GM12874 (cell line): ENCODE data around the gene FBXO10.

ENCODE experiments used
- TF ChIP-seq, protein P1 (sequence below): IDR thresholded peaks from 2 replicates; pipeline ENCODE4 v1.5.1; 2011; ENCODE audit warnings: low read depth, mild to moderate bottlenecking, control low read depth, low read length, moderate library complexity; ENCODE audit not compliant: insufficient read depth

FBXO10 gene, protein sequence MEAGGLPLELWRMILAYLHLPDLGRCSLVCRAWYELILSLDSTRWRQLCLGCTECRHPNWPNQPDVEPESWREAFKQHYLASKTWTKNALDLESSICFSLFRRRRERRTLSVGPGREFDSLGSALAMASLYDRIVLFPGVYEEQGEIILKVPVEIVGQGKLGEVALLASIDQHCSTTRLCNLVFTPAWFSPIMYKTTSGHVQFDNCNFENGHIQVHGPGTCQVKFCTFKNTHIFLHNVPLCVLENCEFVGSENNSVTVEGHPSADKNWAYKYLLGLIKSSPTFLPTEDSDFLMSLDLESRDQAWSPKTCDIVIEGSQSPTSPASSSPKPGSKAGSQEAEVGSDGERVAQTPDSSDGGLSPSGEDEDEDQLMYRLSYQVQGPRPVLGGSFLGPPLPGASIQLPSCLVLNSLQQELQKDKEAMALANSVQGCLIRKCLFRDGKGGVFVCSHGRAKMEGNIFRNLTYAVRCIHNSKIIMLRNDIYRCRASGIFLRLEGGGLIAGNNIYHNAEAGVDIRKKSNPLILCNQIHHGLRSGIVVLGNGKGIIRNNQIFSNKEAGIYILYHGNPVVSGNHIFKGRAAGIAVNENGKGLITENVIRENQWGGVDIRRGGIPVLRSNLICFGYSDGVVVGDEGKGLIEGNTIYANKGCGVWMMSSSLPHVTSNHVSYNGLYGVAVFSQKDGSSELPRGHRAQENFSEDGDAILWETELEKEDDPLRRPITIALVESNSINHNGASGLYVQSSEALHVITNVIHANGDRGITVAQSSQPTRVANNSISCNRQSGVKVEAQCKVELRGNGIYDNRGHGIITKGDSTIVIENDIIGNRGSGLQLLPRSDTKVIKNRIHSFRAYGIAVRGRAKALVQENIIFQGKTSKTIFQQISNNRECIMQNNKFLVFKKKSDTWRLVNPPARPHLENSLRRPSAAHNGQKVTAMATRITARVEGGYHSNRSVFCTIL

DNA sequence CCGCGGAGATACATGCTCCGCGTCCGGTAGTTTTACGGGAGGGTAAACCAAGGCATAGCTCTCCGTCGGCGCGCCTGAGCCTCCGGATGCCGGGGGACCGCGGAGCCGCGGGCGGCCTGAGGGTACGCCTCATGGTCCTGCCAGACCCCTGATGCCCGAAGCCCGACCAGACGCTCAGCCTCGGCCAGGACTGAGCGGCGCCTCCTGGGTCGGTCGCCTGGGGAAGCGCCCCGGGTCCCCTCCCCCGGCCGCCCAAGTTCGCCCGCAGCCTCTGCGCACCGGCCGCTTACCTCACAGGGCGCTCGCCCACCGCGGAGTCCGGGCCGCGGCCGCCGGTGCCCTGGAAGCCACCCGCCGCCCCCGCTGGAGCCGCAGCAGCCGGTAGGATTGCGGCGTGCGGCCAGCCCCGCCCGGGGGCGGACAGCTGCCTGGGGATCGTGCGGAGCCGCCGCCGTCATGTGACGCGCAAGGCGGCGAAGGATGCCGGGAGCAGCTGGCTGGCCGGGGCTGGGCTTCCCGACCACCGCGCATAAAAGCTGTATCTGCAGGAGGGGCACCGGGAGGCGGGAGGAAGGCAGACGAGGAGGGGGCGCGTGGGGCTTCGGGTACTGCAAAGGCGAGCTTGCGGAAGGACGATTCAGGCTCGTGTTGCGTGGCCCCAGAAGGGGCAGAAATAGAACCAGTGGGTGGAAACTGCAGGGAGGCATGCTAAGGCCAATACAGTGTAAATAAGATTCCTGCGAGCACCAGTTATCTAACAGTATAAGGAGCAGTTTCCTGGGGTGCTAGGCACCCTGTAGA, at the start of gene FBXO10:
TSS of gene FBXO10 (minus strand) at position 460 of the 801 bp plus-strand sequence. CDS start 34,612 bp downstream, outside the sequence.
- TF ChIP-seq, protein P1, sequence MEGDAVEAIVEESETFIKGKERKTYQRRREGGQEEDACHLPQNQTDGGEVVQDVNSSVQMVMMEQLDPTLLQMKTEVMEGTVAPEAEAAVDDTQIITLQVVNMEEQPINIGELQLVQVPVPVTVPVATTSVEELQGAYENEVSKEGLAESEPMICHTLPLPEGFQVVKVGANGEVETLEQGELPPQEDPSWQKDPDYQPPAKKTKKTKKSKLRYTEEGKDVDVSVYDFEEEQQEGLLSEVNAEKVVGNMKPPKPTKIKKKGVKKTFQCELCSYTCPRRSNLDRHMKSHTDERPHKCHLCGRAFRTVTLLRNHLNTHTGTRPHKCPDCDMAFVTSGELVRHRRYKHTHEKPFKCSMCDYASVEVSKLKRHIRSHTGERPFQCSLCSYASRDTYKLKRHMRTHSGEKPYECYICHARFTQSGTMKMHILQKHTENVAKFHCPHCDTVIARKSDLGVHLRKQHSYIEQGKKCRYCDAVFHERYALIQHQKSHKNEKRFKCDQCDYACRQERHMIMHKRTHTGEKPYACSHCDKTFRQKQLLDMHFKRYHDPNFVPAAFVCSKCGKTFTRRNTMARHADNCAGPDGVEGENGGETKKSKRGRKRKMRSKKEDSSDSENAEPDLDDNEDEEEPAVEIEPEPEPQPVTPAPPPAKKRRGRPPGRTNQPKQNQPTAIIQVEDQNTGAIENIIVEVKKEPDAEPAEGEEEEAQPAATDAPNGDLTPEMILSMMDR, result no peak

DNA sequence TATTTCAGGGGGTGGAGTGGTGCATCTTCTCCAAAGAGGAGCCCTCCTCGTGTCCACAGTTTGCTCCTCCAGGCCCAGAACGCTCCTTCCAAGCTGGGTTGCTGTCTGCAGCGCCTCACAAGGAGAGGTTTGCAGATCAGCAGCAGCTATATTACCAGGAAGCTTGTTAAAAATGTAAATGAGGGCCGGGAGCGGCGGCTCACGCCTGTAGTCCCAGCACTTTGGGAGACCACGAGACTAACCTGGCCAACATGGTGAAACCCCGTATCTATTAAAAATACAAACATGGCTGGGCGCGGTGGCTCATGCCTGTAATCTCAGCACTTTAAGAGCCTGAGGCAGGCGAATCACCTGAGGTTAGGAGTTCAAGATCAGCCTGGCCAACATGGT, 49.6 kb upstream of the FBXO10 start:
- TF ChIP-seq, protein P1, result no peak

DNA sequence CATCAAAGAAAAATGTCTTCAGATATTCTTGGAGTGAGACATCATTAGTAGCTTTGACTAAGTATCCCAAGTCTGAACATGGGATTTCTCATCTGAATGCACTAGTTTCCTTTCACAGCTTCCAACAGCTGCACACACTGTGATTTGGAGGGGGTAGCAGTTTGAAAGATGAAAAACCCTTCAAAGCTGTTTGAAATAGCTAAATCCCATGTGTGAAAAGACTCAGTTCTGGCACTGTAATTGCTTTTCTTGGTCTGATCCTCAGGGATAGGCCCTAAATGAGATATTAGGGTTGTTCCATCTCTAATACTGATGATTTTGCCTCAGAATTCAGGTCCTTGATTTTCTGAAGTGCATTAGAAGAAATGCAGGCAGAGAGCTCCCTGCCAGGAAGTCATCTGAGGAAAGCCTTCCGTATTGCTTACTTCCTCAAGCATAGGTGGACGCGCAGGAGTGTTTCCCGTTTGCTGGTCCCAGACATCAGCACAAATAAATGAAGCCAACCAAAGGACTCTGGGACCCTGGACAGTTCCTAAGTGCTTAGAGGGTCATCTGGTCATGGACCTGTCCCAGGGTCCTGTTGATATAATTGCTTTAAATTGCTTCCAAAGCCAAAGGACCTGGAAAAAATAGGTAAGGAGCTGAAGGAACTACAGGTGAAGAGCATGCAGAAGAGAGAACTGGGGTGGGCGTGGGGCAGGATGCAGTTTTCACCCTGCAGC, 49.0 kb upstream of the FBXO10 start:
- TF ChIP-seq, protein P1, result no peak

DNA sequence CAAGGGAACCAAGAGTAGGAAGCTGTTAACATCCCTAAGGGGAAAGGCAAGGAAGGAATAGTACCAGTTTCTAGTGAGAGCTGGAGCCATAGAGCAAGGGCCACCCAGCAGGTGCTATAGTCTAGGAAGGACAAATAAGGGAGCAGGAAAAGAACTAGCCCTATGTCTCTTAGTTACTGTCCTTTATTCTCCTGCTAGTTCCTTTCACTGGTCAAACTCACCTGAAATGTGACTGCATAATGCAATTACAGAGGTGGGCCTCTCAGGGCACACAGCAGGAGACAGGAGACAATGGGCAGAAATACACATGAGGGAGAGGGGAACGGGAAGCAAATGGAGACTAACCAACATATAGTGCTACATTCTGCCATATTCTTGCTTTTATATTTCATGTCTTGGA, 47.9 kb upstream of the FBXO10 start:
- TF ChIP-seq, protein P1, result no peak

- TF ChIP-seq, protein P1, result no peak
Measured at GRCh38 chr9:37623267-37623666, 47.1 kb upstream of the FBXO10 start.

- TF ChIP-seq, protein P1, result no peak
Measured at GRCh38 chr9:37622462-37622861, 46.3 kb upstream of the FBXO10 start.
